22Rv1 (cell line): ENCODE data around the gene PKNOX2.

Experiments
- H3K27ac ChIP-seq: fragments of 450-650 bp; 2 replicates; pipeline ENCODE4 v1.5.1; 2017
- CTCF ChIP-seq: fragments of 450-650 bp; IDR thresholded peaks from 2 replicates; pipeline ENCODE4 v1.5.1; 2017; ENCODE audit warnings: mild to moderate bottlenecking
- ZFX ChIP-seq: fragments of 450-650 bp; IDR thresholded peaks from 2 replicates; pipeline ENCODE4 v1.6.1; 2017; ENCODE audit warnings: antibody characterized with exemption, borderline replicate concordance

PKNOX2 gene

GRCh38 chr11:125410091-125410490, 245.5 kb downstream of the PKNOX2 start:
- TF ChIP-seq CTCF (no peak), ZFX (no peak)
- no peak overlapping the region for H3K27ac ChIP-seq

- TF ChIP-seq ZFX, result no peak
- no peak for TF ChIP-seq CTCF
- no peak overlapping the region for H3K27ac ChIP-seq
Measured at GRCh38 chr11:125412177-125412496, 247.6 kb downstream of the PKNOX2 start.

DNA sequence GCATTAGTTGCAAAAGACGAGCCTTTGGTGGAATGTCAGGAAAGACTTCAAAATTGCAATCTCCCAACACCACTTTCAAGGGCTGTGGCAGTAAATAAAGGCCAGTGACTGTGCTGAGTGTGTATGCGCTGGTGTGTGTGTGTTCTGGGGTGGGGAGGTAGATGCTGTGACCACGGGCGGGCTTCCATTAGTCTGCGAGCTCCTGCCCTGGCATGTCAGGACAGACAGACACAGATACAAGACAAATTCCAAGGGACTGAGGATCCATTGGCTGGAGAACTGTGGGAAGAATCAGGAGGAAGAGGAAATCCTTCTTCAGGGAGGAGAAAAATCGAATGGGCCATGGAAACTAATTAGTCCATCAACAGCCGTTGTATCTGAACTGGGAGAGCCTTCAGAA, 248.0 kb downstream of the PKNOX2 start:
- no peak overlapping the region for H3K27ac ChIP-seq
- no peak for TF ChIP-seq CTCF
- TF ChIP-seq ZFX, result no peak

DNA sequence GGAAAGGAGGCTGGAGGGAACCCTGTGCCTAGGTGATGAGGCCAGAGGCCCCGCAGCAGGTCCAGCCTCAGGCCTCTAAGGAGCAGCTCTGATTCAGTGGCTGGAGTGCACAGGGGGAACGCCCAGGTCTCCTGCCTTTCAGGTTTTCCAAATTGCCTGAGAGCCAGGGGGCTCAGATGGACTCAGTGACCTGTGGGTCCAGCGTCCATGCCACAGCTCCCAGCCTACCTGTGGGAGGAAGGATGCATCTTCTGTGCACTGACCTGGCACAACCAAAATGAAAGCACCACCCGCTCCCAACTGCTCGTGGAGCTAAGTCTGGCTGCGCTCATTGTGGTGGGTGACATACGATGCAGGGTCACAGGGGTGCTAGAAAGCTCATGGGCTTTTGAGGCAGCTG, 248.7 kb downstream of the PKNOX2 start:
- H3K27ac ChIP-seq, result no peak overlapping the region
- TF ChIP-seq ZFX (no peak), CTCF (no peak)

- no peak for TF ChIP-seq ZFX
- no peak for TF ChIP-seq CTCF
- no peak overlapping the region for H3K27ac ChIP-seq
Measured at GRCh38 chr11:125414121-125414520, 249.6 kb downstream of the PKNOX2 start.

DNA sequence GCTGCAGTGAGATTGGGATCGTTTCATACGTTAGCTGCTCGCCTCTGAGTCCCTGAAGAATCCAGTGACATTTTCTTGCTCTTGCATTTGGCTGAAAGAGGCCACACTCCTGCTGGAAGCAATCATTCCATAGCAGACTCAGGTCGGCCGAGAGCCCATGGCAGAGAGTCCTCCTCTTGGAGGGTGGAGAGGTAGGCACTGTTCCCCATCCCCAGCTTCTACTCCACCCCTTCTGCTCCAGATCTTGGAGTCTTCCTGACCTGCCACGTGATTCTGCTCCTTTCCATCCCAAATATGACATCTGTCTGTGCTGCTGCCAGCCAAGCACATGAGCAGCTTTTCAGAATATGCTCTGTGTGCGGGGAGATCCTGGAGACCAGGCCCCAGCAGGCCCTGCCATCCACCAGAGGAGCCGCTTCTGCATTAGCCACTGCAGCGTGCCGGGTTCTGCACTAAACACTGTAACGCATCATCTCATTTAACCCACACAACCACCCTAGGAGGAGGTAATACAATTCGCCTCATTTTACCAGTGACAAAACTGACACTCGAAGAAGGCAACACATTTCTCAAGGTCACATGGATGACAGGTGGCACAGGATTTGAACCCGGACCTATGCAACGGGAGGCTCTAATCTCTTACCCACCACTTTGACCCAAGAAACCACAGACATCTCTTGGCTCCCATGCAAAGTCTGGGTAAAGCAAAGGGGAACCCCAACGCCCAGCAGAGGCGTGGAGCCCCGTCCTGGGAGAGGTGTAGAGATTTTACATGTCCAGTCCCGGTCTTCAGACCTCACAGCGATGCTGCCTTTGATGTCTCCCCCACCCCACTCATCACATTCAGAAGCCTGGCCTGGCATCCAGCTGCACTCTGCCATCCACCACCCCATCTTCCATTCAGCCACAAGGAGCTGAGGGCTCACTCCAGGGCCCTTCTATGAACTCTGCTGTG, 252.7 kb downstream of the PKNOX2 start:
- no peak overlapping the region for H3K27ac ChIP-seq
- no peak for TF ChIP-seq CTCF
- no peak for TF ChIP-seq ZFX

DNA sequence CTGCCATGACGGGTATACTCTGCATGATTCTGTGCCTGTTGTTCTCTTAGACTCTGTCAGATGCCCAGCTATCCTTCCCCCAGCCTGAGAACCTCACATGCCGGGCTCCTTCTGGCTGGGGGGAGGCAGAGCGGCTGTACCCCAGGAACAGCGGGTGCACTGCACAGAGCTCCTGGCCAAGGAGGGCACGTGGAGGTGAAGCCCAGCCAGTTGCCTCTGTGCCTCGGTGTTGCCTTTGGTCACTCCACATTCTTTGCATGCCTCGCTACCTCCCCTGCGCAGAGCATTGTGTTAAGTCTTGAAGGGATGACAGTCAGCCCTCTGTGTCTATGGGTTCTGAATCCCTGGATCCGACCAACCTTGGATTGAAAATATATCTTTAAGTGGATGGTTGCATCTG, 253.8 kb downstream of the PKNOX2 start:
- no peak for TF ChIP-seq CTCF
- H3K27ac ChIP-seq, result no peak overlapping the region
